Liver (tissue), 9 donors: ENCODE data around the gene C3orf20. TPM values are rescaled to one million over a fixed set of nuclear protein-coding genes. Genes with fewer than 3 reads are reported as not detected.

ENCODE experiments used
- DNase-seq: peaks from one replicate; pipeline ENCODE4 v3.0.0-alpha.2; 2017; ENCODE audit warnings: low spot score
- H3K27ac ChIP-seq, 2 donors: one replicate each; pipeline ENCODE4 v1.7.0; 2013; ENCODE audit warnings: inconsistent platforms in 2 of 2, low read length in 2 of 2, control low read depth in 1 of 2, low read depth in 1 of 2, mild to moderate bottlenecking in 1 of 2
- H3K27me3 ChIP-seq, 4 donors: one replicate each; pipeline versions ENCODE4 v1.6.1 to v1.7.0; 2013; ENCODE audit warnings: low read length in 3 of 4, inconsistent platforms in 1 of 4, mild to moderate bottlenecking in 1 of 4, moderate library complexity in 1 of 4; ENCODE audit not compliant: control insufficient read depth in 4 of 4, insufficient read depth in 4 of 4
- H3K36me3 ChIP-seq, 4 donors: one replicate each; pipeline versions ENCODE4 v1.6.1 to v1.7.0; 2013; ENCODE audit warnings: low read length in 3 of 4, mild to moderate bottlenecking in 3 of 4, low read depth in 1 of 4, moderate library complexity in 1 of 4; ENCODE audit not compliant: control insufficient read depth in 4 of 4, insufficient read depth in 3 of 4
- H3K4me1 ChIP-seq, 4 donors: one replicate each; pipeline versions ENCODE4 v1.6.1 to v1.7.0; 2013; ENCODE audit warnings: low read length in 3 of 4, mild to moderate bottlenecking in 3 of 4, moderate library complexity in 1 of 4; ENCODE audit not compliant: control insufficient read depth in 4 of 4, insufficient read depth in 4 of 4
- H3K4me3 ChIP-seq, 3 donors: one replicate each; pipeline versions ENCODE4 v1.6.1 to v1.7.0; 2013; ENCODE audit warnings: low read length in 3 of 3, control low read depth in 1 of 3, low read depth in 1 of 3, mild to moderate bottlenecking in 1 of 3
- H3K9ac ChIP-seq, 2 donors: one replicate each; pipeline ENCODE4 v1.7.0; 2013; ENCODE audit warnings: low read length in 2 of 2, mild to moderate bottlenecking in 2 of 2, moderate library complexity in 2 of 2, control low read depth in 1 of 2, low read depth in 1 of 2
- H3K9me3 ChIP-seq, 4 donors: one replicate each; pipeline versions ENCODE4 v1.6.1 to v1.7.0; 2013; ENCODE audit warnings: low read length in 3 of 4; ENCODE audit not compliant: control insufficient read depth in 4 of 4
- EGR1 ChIP-seq, 2 donors: IDR thresholded peaks; 2 replicates each; pipeline ENCODE4 v1.6.1; 2016 to 2018; ENCODE audit warnings: antibody characterized with exemption in 2 of 2, low read depth in 2 of 2
- FOXA1 ChIP-seq: IDR thresholded peaks from 2 replicates; pipeline ENCODE4 v1.6.1; 2016; ENCODE audit warnings: antibody characterized with exemption
- FOXA2 ChIP-seq: IDR thresholded peaks from 2 replicates; pipeline ENCODE4 v1.6.1; 2016; ENCODE audit warnings: antibody characterized with exemption
- GABPA ChIP-seq, 2 donors: IDR thresholded peaks in 1 of 2; conservative IDR thresholded peaks in 1 of 2; 2 replicates each; pipeline ENCODE4 v1.6.1; 2016; ENCODE audit warnings: antibody characterized with exemption in 2 of 2, mild to moderate bottlenecking in 1 of 2, moderate library complexity in 1 of 2
- HNF4A ChIP-seq, 2 donors: conservative IDR thresholded peaks; 2 replicates each; pipeline ENCODE4 v1.6.1; 2016; ENCODE audit warnings: antibody characterized with exemption in 2 of 2, mild to moderate bottlenecking in 2 of 2
- MAX ChIP-seq: IDR thresholded peaks from 2 replicates; pipeline ENCODE4 v1.6.1; 2016; ENCODE audit warnings: antibody characterized with exemption
- NR2F2 ChIP-seq: IDR thresholded peaks from 2 replicates; pipeline ENCODE4 v1.6.1; 2016; ENCODE audit warnings: antibody characterized with exemption
- RAD21 ChIP-seq, 2 donors: IDR thresholded peaks; 2 replicates each; pipeline ENCODE4 v1.6.1; 2016; ENCODE audit warnings: antibody characterized with exemption in 2 of 2, mild to moderate bottlenecking in 2 of 2
- TAF1 ChIP-seq: conservative IDR thresholded peaks from 2 replicates; pipeline ENCODE4 v1.6.1; 2016; ENCODE audit warnings: antibody characterized with exemption, mild to moderate bottlenecking
- WGBS: extraction: QIAGEN DNeasy Blood & Tissue Kit; methylation state at CpG from one replicate; pipeline ENCODE4 v1.1.7; 2013; 5-methylcytosine and 5-hydroxymethylcytosine counted together
- polyA plus RNA-seq, 2 donors: library from polyadenylated mRNA; stranded (reverse) in 1 of 2; unstranded in 1 of 2; fragments of 200-250 nt in 1 of 2; fragments of >200 nt in 1 of 2; fragmentation: Nextera tagmentation in 1 of 2; extraction: Ambion mirVana in 1 of 2; gene quantifications; one replicate each; pipeline versions ENCODE4 v1.2.1 to v1.2.3, GENCODE V29; 2013 to 2015
- total RNA-seq, 2 donors: library from RNA; depleted of rRNA; stranded (reverse); fragments of >200 nt; gene quantifications; one replicate each; pipeline ENCODE4 v1.2.3, GENCODE V29; 2014
- TF ChIP-seq, protein P1 (sequence below): IDR thresholded peaks from 2 replicates; pipeline ENCODE4 v1.6.1; 2016; ENCODE audit warnings: antibody characterized with exemption, mild to moderate bottlenecking
- TF ChIP-seq, protein P2 (sequence below): IDR thresholded peaks from 2 replicates; pipeline ENCODE4 v1.6.1; 2016; ENCODE audit warnings: antibody characterized with exemption
- TF ChIP-seq, protein P3 (sequence below): fragments of 150-350 bp; IDR thresholded peaks from 2 replicates; pipeline ENCODE4 v1.5.1; 2017; ENCODE audit warnings: improper control_type of control experiment, low read depth, low read length; ENCODE audit not compliant: missing input control
- donor health status: healthy.
- donor health status: healthy.
- donor health status: healthy.
- donor health status: healthy.
- donor health status: healthy.

C3orf20 gene
- total and polyA plus RNA-seq, 4 donors, result 0.05 to 0.08 TPM; not detected in 2

GRCh38 chr3:14703791-14704190 lies 28.9 kb downstream of the C3orf20 start:
- no peak overlapping the region for H3K4me3 ChIP-seq
- no peaks in the 10 kb centered on the region for H3K36me3 ChIP-seq
- no peak overlapping the region for H3K9ac ChIP-seq
- H3K27ac ChIP-seq, result no peak overlapping the region
- DNase-seq, result no peak
- 94% methylated on average over 3 of the region's 3 CpGs for WGBS
- H3K27me3 ChIP-seq, result no peaks in the 10 kb centered on the region
- H3K9me3 ChIP-seq, result no peaks in the 10 kb centered on the region
- no peaks in the 10 kb centered on the region for H3K4me1 ChIP-seq
- TF ChIP-seq TAF1 (no peak), MAX (no peak)

DNA sequence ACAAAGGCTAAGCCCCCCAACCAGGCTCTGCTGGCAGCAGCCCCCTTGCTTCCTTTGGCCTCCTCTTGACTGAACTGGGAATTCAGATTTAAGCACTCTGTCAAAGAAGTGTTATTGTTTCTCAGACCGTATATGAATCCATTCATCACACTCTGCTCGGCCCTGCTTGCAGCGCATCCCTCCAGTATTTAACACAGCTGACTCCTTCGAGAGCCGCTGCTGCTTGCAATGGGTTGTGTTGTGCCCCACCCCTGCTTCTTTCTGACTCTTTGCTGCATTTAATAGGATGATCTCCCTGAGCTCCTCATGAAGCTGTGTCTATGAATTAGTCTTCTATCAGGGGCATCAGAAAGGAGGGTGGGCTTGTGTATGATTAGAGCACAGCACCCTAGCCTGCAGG lies 31.2 kb downstream of the C3orf20 start:
- Histone ChIP-seq H3K9me3 (no peaks in the 10 kb centered on the region), H3K36me3 (no peaks in the 10 kb centered on the region), H3K27ac (no peak overlapping the region), H3K27me3 (no peaks in the 10 kb centered on the region), H3K4me1 (no peaks in the 10 kb centered on the region), H3K4me3 (no peak overlapping the region), H3K9ac (no peak overlapping the region)
- no peak for TF ChIP-seq GABPA (IDR thresholded peaks at IDR 0.05 in 1 of 2, conservative IDR thresholded peaks at IDR 0.05 in 1 of 2)
- WGBS, result 92% methylated on average over 5 of the region's 5 CpGs
- DNase-seq, result no peak

DNA sequence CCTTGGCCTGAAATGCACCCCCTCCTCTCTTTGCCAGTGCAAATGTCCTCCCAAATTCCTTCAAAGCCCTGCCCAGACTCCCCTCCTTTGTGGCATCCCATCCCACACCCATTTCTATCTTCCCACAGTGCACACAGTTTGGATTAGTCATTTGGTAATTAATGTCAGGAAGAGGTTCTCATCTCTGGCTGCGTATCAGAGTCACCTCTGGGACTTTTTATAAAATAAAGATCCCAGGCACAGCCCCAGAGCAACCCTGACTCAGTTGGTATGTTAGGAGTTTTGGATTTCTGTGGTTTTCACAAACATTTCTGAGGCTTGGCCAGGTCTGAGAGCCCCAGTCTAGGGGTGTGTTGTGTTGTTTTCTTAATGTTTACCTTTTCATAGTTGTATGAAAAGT lies 41.6 kb downstream of the C3orf20 start:
- no peaks in the 10 kb centered on the region for H3K27me3 ChIP-seq
- WGBS, result 89% methylated on average over 1 of the region's 1 CpG
- no peak overlapping the region for H3K9ac ChIP-seq
- TF ChIP-seq RAD21 (IDR thresholded peaks at IDR 0.05) (no peak), GABPA (IDR thresholded peaks at IDR 0.05 in 1 of 2, conservative IDR thresholded peaks at IDR 0.05 in 1 of 2) (no peak), FOXA1 (no peak), NR2F2 (no peak), FOXA2 (no peak), HNF4A (conservative IDR thresholded peaks at IDR 0.05) (no peak), EGR1 (IDR thresholded peaks at IDR 0.05; ENCODE audit: low read depth in 2 of 2) (no peak)
- TF ChIP-seq, protein P1, sequence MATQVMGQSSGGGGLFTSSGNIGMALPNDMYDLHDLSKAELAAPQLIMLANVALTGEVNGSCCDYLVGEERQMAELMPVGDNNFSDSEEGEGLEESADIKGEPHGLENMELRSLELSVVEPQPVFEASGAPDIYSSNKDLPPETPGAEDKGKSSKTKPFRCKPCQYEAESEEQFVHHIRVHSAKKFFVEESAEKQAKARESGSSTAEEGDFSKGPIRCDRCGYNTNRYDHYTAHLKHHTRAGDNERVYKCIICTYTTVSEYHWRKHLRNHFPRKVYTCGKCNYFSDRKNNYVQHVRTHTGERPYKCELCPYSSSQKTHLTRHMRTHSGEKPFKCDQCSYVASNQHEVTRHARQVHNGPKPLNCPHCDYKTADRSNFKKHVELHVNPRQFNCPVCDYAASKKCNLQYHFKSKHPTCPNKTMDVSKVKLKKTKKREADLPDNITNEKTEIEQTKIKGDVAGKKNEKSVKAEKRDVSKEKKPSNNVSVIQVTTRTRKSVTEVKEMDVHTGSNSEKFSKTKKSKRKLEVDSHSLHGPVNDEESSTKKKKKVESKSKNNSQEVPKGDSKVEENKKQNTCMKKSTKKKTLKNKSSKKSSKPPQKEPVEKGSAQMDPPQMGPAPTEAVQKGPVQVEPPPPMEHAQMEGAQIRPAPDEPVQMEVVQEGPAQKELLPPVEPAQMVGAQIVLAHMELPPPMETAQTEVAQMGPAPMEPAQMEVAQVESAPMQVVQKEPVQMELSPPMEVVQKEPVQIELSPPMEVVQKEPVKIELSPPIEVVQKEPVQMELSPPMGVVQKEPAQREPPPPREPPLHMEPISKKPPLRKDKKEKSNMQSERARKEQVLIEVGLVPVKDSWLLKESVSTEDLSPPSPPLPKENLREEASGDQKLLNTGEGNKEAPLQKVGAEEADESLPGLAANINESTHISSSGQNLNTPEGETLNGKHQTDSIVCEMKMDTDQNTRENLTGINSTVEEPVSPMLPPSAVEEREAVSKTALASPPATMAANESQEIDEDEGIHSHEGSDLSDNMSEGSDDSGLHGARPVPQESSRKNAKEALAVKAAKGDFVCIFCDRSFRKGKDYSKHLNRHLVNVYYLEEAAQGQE, result no peak
- TF ChIP-seq, protein P2, sequence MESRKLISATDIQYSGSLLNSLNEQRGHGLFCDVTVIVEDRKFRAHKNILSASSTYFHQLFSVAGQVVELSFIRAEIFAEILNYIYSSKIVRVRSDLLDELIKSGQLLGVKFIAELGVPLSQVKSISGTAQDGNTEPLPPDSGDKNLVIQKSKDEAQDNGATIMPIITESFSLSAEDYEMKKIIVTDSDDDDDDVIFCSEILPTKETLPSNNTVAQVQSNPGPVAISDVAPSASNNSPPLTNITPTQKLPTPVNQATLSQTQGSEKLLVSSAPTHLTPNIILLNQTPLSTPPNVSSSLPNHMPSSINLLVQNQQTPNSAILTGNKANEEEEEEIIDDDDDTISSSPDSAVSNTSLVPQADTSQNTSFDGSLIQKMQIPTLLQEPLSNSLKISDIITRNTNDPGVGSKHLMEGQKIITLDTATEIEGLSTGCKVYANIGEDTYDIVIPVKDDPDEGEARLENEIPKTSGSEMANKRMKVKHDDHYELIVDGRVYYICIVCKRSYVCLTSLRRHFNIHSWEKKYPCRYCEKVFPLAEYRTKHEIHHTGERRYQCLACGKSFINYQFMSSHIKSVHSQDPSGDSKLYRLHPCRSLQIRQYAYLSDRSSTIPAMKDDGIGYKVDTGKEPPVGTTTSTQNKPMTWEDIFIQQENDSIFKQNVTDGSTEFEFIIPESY, result no peak
- TF ChIP-seq, protein P3, sequence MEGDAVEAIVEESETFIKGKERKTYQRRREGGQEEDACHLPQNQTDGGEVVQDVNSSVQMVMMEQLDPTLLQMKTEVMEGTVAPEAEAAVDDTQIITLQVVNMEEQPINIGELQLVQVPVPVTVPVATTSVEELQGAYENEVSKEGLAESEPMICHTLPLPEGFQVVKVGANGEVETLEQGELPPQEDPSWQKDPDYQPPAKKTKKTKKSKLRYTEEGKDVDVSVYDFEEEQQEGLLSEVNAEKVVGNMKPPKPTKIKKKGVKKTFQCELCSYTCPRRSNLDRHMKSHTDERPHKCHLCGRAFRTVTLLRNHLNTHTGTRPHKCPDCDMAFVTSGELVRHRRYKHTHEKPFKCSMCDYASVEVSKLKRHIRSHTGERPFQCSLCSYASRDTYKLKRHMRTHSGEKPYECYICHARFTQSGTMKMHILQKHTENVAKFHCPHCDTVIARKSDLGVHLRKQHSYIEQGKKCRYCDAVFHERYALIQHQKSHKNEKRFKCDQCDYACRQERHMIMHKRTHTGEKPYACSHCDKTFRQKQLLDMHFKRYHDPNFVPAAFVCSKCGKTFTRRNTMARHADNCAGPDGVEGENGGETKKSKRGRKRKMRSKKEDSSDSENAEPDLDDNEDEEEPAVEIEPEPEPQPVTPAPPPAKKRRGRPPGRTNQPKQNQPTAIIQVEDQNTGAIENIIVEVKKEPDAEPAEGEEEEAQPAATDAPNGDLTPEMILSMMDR, result no peak
- H3K4me1 ChIP-seq, result no peaks in the 10 kb centered on the region
- DNase-seq, result no peak
- H3K9me3 ChIP-seq, result peaks cover 0 to 6% (median 2%) of the 10 kb centered on the region in 4 donors
- H3K36me3 ChIP-seq, result no peaks in the 10 kb centered on the region
- no peak overlapping the region for H3K27ac ChIP-seq
- no peak overlapping the region for H3K4me3 ChIP-seq
